Epithelial cell of proximal tubule (primary cell): ENCODE results near the gene RANBP17. TPM values are rescaled to one million over a fixed set of nuclear protein-coding genes. Genes with fewer than 3 reads are reported as not detected.
"Not testable (repeated sequence)": the region's sequence is repeated elsewhere in the genome, so short reads cannot be mapped to it uniquely, and the experiment has no call there.

Experiments
- DNase-seq: peaks from one replicate; pipeline ENCODE4 v3.0.0-alpha.2; 2011; ENCODE audit warnings: low read depth
- H3K4me3 ChIP-seq: 2 replicates; pipeline ENCODE4 v1.5.1; 2011; ENCODE audit warnings: low read depth, mild to moderate bottlenecking, low read length
- CTCF ChIP-seq: conservative IDR thresholded peaks from 2 replicates; pipeline ENCODE4 v1.5.1; 2012; ENCODE audit warnings: low read depth, mild to moderate bottlenecking, low read length
- total RNA-seq: library from RNA; depleted of rRNA; stranded (reverse); fragments of >200 nt; gene quantifications from 2 replicates; pipeline ENCODE4 v1.2.3, GENCODE V29; 2015

The RANBP17 gene
- total RNA-seq, 1 donor from 2014 or later = 15.0 TPM

GRCh38 chr5:170863646-170864045 lies 1.8 kb downstream of the RANBP17 start:
- no peak overlapping the region for H3K4me3 ChIP-seq
- no peak for TF ChIP-seq CTCF
- no peak for DNase-seq

- no peak overlapping the region for H3K4me3 ChIP-seq
- no peak for DNase-seq
- no peak for TF ChIP-seq CTCF
Observed at GRCh38 chr5:170865622-170866021, 3.8 kb downstream of the RANBP17 start.

GRCh38 chr5:170867825-170868224 lies 6.0 kb downstream of the RANBP17 start:
- no peak for TF ChIP-seq CTCF
- DNase-seq = no peak
- H3K4me3 ChIP-seq = no peak overlapping the region

DNA sequence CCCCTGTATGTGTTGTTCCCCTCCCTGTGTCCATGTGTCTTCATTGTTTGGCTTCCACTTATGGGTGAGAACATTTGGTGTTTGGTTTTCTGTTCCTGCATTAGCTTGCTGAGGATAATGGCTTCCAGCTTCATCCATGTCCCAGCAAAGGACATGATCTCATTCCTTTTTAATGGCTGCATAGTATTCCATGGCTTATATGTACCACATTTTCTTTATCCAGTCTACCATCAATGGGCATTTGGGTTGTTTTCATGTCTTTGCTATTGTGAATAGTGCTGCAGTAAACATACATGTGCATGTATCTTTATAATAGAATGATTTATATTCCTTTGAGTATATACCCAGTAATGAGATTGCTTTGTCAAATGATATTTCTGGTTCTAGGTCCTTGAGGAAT lies 8.6 kb downstream of the RANBP17 start:
- not testable (repeated sequence) for DNase-seq, H3K4me3 ChIP-seq

DNA sequence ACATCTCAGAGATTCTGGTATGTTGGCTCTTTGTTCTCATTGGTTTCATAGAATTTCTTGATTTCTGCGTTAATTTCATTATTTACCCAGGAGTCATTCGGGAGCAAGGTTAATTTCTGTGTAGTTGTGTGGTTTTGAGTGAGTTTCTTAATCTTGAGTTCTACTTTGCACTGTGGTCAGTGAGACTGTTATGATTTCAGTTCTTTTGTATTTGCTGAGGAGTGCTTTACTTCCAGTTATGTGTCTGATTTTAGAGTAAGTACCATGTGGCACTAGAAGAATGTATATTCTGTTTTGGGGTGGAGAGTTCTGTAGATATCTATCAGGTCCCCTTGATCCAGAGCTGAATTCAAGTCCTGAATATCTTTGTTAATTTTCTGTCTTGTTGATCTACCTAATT lies 12.2 kb downstream of the RANBP17 start:
- no peak for TF ChIP-seq CTCF
- H3K4me3 ChIP-seq = no peak overlapping the region
- no peak for DNase-seq

- no peak for TF ChIP-seq CTCF
- no peak overlapping the region for H3K4me3 ChIP-seq
- DNase-seq = no peak
Observed at GRCh38 chr5:170875811-170876210, 14.0 kb downstream of the RANBP17 start.

GRCh38 chr5:170880084-170880483 lies 18.3 kb downstream of the RANBP17 start:
- DNase-seq = no peak
- TF ChIP-seq CTCF = no peak
- H3K4me3 ChIP-seq = no peak overlapping the region

GRCh38 chr5:170882345-170882744 lies 20.5 kb downstream of the RANBP17 start:
- no peak overlapping the region for H3K4me3 ChIP-seq
- no peak for DNase-seq
- no peak for TF ChIP-seq CTCF
